ENCODE data around the gene CCSER1. TPM values are rescaled to one million over a fixed set of nuclear protein-coding genes. Genes with fewer than 3 reads are reported as not detected.
"Not testable (repeated sequence)": the region's sequence is repeated elsewhere in the genome, so short reads cannot be mapped to it uniquely, and the experiment has no call there.

Gene CCSER1
- total RNA-seq, 1 donor from 2014 or later, result not detected

- DNase-seq (ENCODE audit: low read depth), result no peak
Observed at GRCh38 chr4:90824266-90825150, 697.3 kb downstream of the CCSER1 start.

GRCh38 chr4:90825849-90826248, 698.7 kb downstream of the CCSER1 start:
- DNase-seq (ENCODE audit: low read depth), result no peak

GRCh38 chr4:90833706-90834105, 706.5 kb downstream of the CCSER1 start:
- no peak for DNase-seq (ENCODE audit: low read depth)

- no peak for DNase-seq (ENCODE audit: low read depth)
Observed at GRCh38 chr4:90837241-90837640, 710.0 kb downstream of the CCSER1 start.

- not testable (repeated sequence) for DNase-seq (ENCODE audit: low read depth)
Observed at GRCh38 chr4:90838859-90839258, 711.7 kb downstream of the CCSER1 start.

GRCh38 chr4:90840291-90840690, 713.1 kb downstream of the CCSER1 start:
- no peak for DNase-seq (ENCODE audit: low read depth)

- DNase-seq (ENCODE audit: low read depth), result no peak
Observed at GRCh38 chr4:90840828-90841227, 713.6 kb downstream of the CCSER1 start.

- DNase-seq (ENCODE audit: low read depth), result peak; percentile 1
Observed at GRCh38 chr4:90841676-90842075, 714.5 kb downstream of the CCSER1 start.

- DNase-seq (ENCODE audit: low read depth), result no peak
Observed at GRCh38 chr4:90842960-90843359, 715.8 kb downstream of the CCSER1 start.

GRCh38 chr4:90844241-90844640, 717.0 kb downstream of the CCSER1 start:
- no peak for DNase-seq (ENCODE audit: low read depth)

- peak; percentile 13 for DNase-seq (ENCODE audit: low read depth)
Observed at GRCh38 chr4:90845777-90846176, 718.6 kb downstream of the CCSER1 start.

GRCh38 chr4:90852237-90852636, 725.0 kb downstream of the CCSER1 start:
- DNase-seq (ENCODE audit: low read depth), result peak; percentile 1

- peak; percentile 3 for DNase-seq (ENCODE audit: low read depth)
Observed at GRCh38 chr4:90855111-90855510, 727.9 kb downstream of the CCSER1 start.

GRCh38 chr4:90857081-90857820, 730.1 kb downstream of the CCSER1 start:
- no peak for DNase-seq (ENCODE audit: low read depth)

- no peak for DNase-seq (ENCODE audit: low read depth)
Observed at GRCh38 chr4:90875791-90876190, 748.6 kb downstream of the CCSER1 start.

GRCh38 chr4:90876296-90876695, 749.1 kb downstream of the CCSER1 start:
- DNase-seq (ENCODE audit: low read depth), result no peak

GRCh38 chr4:90883519-90883918, 756.3 kb downstream of the CCSER1 start:
- no peak for DNase-seq (ENCODE audit: low read depth)

GRCh38 chr4:90888571-90888970, 761.4 kb downstream of the CCSER1 start:
- DNase-seq (ENCODE audit: low read depth), result no peak

GRCh38 chr4:90889171-90889570, 762.0 kb downstream of the CCSER1 start:
- no peak for DNase-seq (ENCODE audit: low read depth)

GRCh38 chr4:90903413-90903812, 776.2 kb downstream of the CCSER1 start:
- DNase-seq (ENCODE audit: low read depth), result not testable (repeated sequence)

GRCh38 chr4:90904021-90904420, 776.8 kb downstream of the CCSER1 start:
- no peak for DNase-seq (ENCODE audit: low read depth)

GRCh38 chr4:90906239-90906638, 779.0 kb downstream of the CCSER1 start:
- DNase-seq (ENCODE audit: low read depth), result no peak
